Esophagus (tissue), 2 donors: ENCODE measurements around the gene DSTN. TPM values are rescaled to one million over a fixed set of nuclear protein-coding genes. Genes with fewer than 3 reads are reported as not detected.

Experiments
- H3K27ac ChIP-seq, 2 donors: one replicate each; pipeline ENCODE4 v1.5.1; 2013; ENCODE audit warnings: low read depth in 2 of 2, mild to moderate bottlenecking in 2 of 2, inconsistent platforms in 1 of 2, low read length in 1 of 2, moderate library complexity in 1 of 2
- H3K27me3 ChIP-seq, 2 donors: one replicate each; pipeline ENCODE4 v1.6.1; 2013; ENCODE audit warnings: low read length in 2 of 2, control low read depth in 1 of 2, mild to moderate bottlenecking in 1 of 2; ENCODE audit not compliant: insufficient read depth in 2 of 2, control insufficient read depth in 1 of 2
- H3K36me3 ChIP-seq, 2 donors: one replicate each; pipeline ENCODE4 v1.6.1; 2013; ENCODE audit warnings: low read length in 1 of 2; ENCODE audit not compliant: control insufficient read depth in 2 of 2, insufficient read depth in 2 of 2
- H3K4me1 ChIP-seq, 2 donors: one replicate each; pipeline ENCODE4 v1.6.1; 2013; ENCODE audit warnings: low read length in 1 of 2; ENCODE audit not compliant: control insufficient read depth in 2 of 2, insufficient read depth in 2 of 2
- H3K4me3 ChIP-seq, 2 donors: one replicate each; pipeline ENCODE4 v1.5.1; 2013; ENCODE audit warnings: low read length in 2 of 2, mild to moderate bottlenecking in 2 of 2, low read depth in 1 of 2, moderate library complexity in 1 of 2
- H3K9me3 ChIP-seq, 2 donors: one replicate each; pipeline ENCODE4 v1.6.1; 2013; ENCODE audit warnings: mild to moderate bottlenecking in 2 of 2, low read depth in 1 of 2, low read length in 1 of 2, moderate library complexity in 1 of 2; ENCODE audit not compliant: control insufficient read depth in 2 of 2, insufficient read depth in 1 of 2
- WGBS, 2 donors: extraction: QIAGEN DNeasy Blood & Tissue Kit; methylation state at CpG; one replicate each; pipeline ENCODE4 v1.1.7; 2013; 5-methylcytosine and 5-hydroxymethylcytosine counted together
- polyA plus RNA-seq, 2 donors: library from polyadenylated mRNA; stranded (reverse); fragments of 200-250 nt; gene quantifications; one replicate each; pipeline ENCODE4 v1.2.3, GENCODE V29; 2013
- donor health status: healthy with polysubstance abuse.
- donor health status: Bipolar disorder and iron deficiency.

The DSTN gene
- polyA plus RNA-seq, 2 donors: 301 to 455 TPM

GRCh38 chr20:17558941-17559304 lies 11.0 kb upstream of the DSTN start:
- H3K36me3 ChIP-seq: no peaks in the 10 kb centered on the region
- WGBS, 2 donors: 28 to 54% methylated on average over 1 of the region's 1 CpG
- H3K27ac ChIP-seq: peak overlapping the region; percentile 98 to 99
- peaks cover 0 to 11% of the 10 kb centered on the region in 2 donors for H3K4me1 ChIP-seq
- no peaks in the 10 kb centered on the region for H3K9me3 ChIP-seq
- no peaks in the 10 kb centered on the region for H3K27me3 ChIP-seq
- H3K4me3 ChIP-seq: no peak overlapping the region

- no peaks in the 10 kb centered on the region for H3K9me3 ChIP-seq
- H3K27ac ChIP-seq: peak overlapping the region; percentile 86 to 98
- peaks cover 0 to 11% of the 10 kb centered on the region in 2 donors for H3K4me1 ChIP-seq
- H3K4me3 ChIP-seq: no peak overlapping the region
- H3K27me3 ChIP-seq: no peaks in the 10 kb centered on the region
- WGBS, 2 donors: 88 to 93% methylated on average over 6 of the region's 6 CpGs
- no peaks in the 10 kb centered on the region for H3K36me3 ChIP-seq
Observed at GRCh38 chr20:17559338-17559737, 10.5 kb upstream of the DSTN start.

GRCh38 chr20:17560344-17561074 lies 9.4 kb upstream of the DSTN start:
- Histone ChIP-seq H3K27me3 (no peaks in the 10 kb centered on the region), H3K9me3 (no peaks in the 10 kb centered on the region), H3K4me1 (peaks cover 0 to 11% of the 10 kb centered on the region in 2 donors), H3K4me3 (no peak overlapping the region), H3K36me3 (no peaks in the 10 kb centered on the region), H3K27ac (peak overlapping the region in 1 of 2 donors; percentile 78)
- WGBS, 2 donors: 50 to 73% methylated on average over 5 of the region's 5 CpGs

DNA sequence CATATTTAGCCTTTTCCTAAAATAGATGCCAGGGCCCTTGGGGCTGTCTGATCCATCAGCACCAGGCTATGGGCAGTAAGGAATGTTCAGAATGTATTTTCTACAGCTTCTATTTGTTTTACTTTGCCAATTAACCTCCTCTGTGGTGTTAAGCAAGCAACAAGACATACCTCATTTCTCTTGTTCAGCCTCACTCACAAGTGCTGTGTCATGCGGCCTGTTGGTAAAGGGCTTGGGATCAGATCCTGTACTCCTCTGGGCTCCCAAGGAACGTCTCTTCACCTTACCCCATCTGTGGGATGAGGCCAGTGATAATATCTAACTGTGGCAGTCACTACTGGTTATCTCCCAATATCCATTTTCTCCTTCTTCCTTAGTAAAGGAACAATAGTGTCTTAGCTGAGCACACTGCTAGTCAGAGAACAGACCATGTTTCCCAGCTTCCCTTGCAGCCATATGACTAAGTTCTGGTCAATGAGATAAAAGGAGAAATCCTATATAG lies 7.0 kb upstream of the DSTN start:
- Histone ChIP-seq H3K4me1 (peaks cover 0 to 8% of the 10 kb centered on the region in 2 donors), H3K36me3 (no peaks in the 10 kb centered on the region), H3K9me3 (no peaks in the 10 kb centered on the region), H3K27me3 (no peaks in the 10 kb centered on the region), H3K27ac (peak overlapping the region; percentile 32 to 57), H3K4me3 (no peak overlapping the region)
- 77 to 80% methylated on average over 2 of the region's 2 CpGs for WGBS, 2 donors

- no peak overlapping the region for H3K4me3 ChIP-seq
- 51 to 53% methylated on average over 4 of the region's 4 CpGs for WGBS, 2 donors
- no peaks in the 10 kb centered on the region for H3K36me3 ChIP-seq
- no peaks in the 10 kb centered on the region for H3K27me3 ChIP-seq
- peaks cover 0 to 9% of the 10 kb centered on the region in 2 donors for H3K4me1 ChIP-seq
- no peaks in the 10 kb centered on the region for H3K9me3 ChIP-seq
- H3K27ac ChIP-seq: no peak overlapping the region
Observed at GRCh38 chr20:17565169-17565845, 4.6 kb upstream of the DSTN start.

- no peak overlapping the region for H3K27ac ChIP-seq
- WGBS, 2 donors: 90 to 92% methylated on average over 3 of the region's 3 CpGs
- H3K9me3 ChIP-seq: no peaks in the 10 kb centered on the region
- H3K4me1 ChIP-seq: peaks cover 0 to 6% of the 10 kb centered on the region in 2 donors
- H3K4me3 ChIP-seq: no peak overlapping the region
- H3K36me3 ChIP-seq: no peaks in the 10 kb centered on the region
- H3K27me3 ChIP-seq: no peaks in the 10 kb centered on the region
Observed at GRCh38 chr20:17566345-17566744, 3.5 kb upstream of the DSTN start.

- peak overlapping the region in 1 of 2 donors; percentile 83 for H3K4me3 ChIP-seq
- H3K27me3 ChIP-seq: no peaks in the 10 kb centered on the region
- H3K27ac ChIP-seq: peak overlapping the region; percentile 74 to 98
- WGBS, 2 donors: 60 to 70% methylated on average over 6 of the region's 6 CpGs
- H3K4me1 ChIP-seq: peaks cover 0 to 6% of the 10 kb centered on the region in 2 donors
- no peaks in the 10 kb centered on the region for H3K9me3 ChIP-seq
- no peaks in the 10 kb centered on the region for H3K36me3 ChIP-seq
Observed at GRCh38 chr20:17568045-17568788, 1.7 kb upstream of the DSTN start.

- H3K9me3 ChIP-seq: no peaks in the 10 kb centered on the region
- H3K4me3 ChIP-seq: peak overlapping the region; percentile 83 to 97
- peak overlapping the region; percentile 98 to 99 for H3K27ac ChIP-seq
- peaks cover 0 to 6% of the 10 kb centered on the region in 2 donors for H3K4me1 ChIP-seq
- 2 to 4% methylated on average over 30 to 37 of the region's 38 CpGs for WGBS, 2 donors
- H3K36me3 ChIP-seq: no peaks in the 10 kb centered on the region
- H3K27me3 ChIP-seq: no peaks in the 10 kb centered on the region
Observed at GRCh38 chr20:17568972-17569521, 828 bp upstream of the DSTN start.
